GM23338 (cell line): Measurements from ENCODE around the gene GRIK2. TPM values are rescaled to one million over a fixed set of nuclear protein-coding genes. Genes with fewer than 3 reads are reported as not detected.

ENCODE experiments used
- ATAC-seq: fragments of 200-7000 bp; cut with Tn5 transposase; 3 replicates; pipeline ENCODE4 v1.9.1; 2020
- DNase-seq: peaks from one replicate; pipeline ENCODE4 v3.0.0-alpha.2; 2015; ENCODE audit warnings: low spot score
- H2AFZ ChIP-seq: fragments of 200-600 bp; sonication (generic); 2 replicates; pipeline ENCODE4 v1.8.0; 2016; ENCODE audit warnings: antibody characterized with exemption, mild to moderate bottlenecking, moderate library complexity
- H3F3A ChIP-seq: fragments of 200-600 bp; sonication (generic); replicated peaks from 2 replicates; pipeline ENCODE4 v1.8.0; 2017; ENCODE audit warnings: antibody characterized with exemption, mixed run types, low read depth
- H3K27ac ChIP-seq: fragments of 200-600 bp; sonication (generic); 2 replicates; pipeline ENCODE4 v1.6.1; 2016; ENCODE audit warnings: low read depth
- H3K27me3 ChIP-seq: fragments of 200-600 bp; sonication (generic); 2 replicates; pipeline ENCODE4 v1.8.0; 2016; ENCODE audit warnings: mild to moderate bottlenecking, mixed run types, moderate library complexity; ENCODE audit not compliant: insufficient read depth
- H3K36me3 ChIP-seq: fragments of 200-600 bp; sonication (generic); 2 replicates; pipeline ENCODE4 v1.8.0; 2016; ENCODE audit warnings: mild to moderate bottlenecking; ENCODE audit not compliant: insufficient read depth
- H3K4me1 ChIP-seq: fragments of 200-600 bp; sonication (generic); 2 replicates; pipeline ENCODE4 v1.8.0; 2016; ENCODE audit warnings: mild to moderate bottlenecking, moderate library complexity; ENCODE audit not compliant: insufficient read depth
- H3K4me2 ChIP-seq: fragments of 200-600 bp; sonication (generic); 2 replicates; pipeline ENCODE4 v1.7.1; 2017; ENCODE audit warnings: mixed run types
- H3K4me3 ChIP-seq: fragments of 200-600 bp; sonication (generic); 2 replicates; pipeline ENCODE4 v1.6.1; 2016; ENCODE audit warnings: mixed run types
- H3K79me2 ChIP-seq: fragments of 200-600 bp; sonication (generic); replicated peaks from 2 replicates; pipeline ENCODE4 v1.8.0; 2017; ENCODE audit warnings: mild to moderate bottlenecking; ENCODE audit not compliant: insufficient read depth
- H3K9me2 ChIP-seq: fragments of 200-600 bp; sonication (generic); 2 replicates; pipeline ENCODE4 v1.8.0; 2017; ENCODE audit not compliant: insufficient read depth
- H4K20me1 ChIP-seq: fragments of 200-600 bp; sonication (generic); replicated peaks from 2 replicates; pipeline ENCODE4 v1.8.0; 2017; ENCODE audit warnings: mild to moderate bottlenecking; ENCODE audit not compliant: insufficient read depth
- H3K27ac Mint-ChIP-seq: 2 replicates; pipeline ENCODE4 v1.8.0; 2020; ENCODE audit warnings: inconsistent platforms, mild to moderate bottlenecking, moderate library complexity, mixed read lengths
- H3K27me3 Mint-ChIP-seq: 3 replicates; pipeline ENCODE4 v1.8.0; 2022; ENCODE audit warnings: low read depth, mild to moderate bottlenecking, moderate library complexity, mixed read lengths, inconsistent platforms; ENCODE audit not compliant: insufficient read depth, poor library complexity
- H3K36me3 Mint-ChIP-seq: 3 replicates; pipeline ENCODE4 v1.8.0; 2021; ENCODE audit warnings: low read depth, mild to moderate bottlenecking, inconsistent platforms, moderate library complexity, mixed read lengths
- H3K4me1 Mint-ChIP-seq: 3 replicates; pipeline ENCODE4 v1.8.0; 2020; ENCODE audit warnings: mild to moderate bottlenecking, inconsistent platforms, mixed read lengths
- H3K4me3 Mint-ChIP-seq: 3 replicates; pipeline ENCODE4 v1.8.0; 2021; ENCODE audit warnings: moderate library complexity, mild to moderate bottlenecking, inconsistent platforms, mixed read lengths
- H3K9me3 Mint-ChIP-seq: 3 replicates; pipeline ENCODE4 v1.8.0; 2020; ENCODE audit warnings: moderate library complexity, mild to moderate bottlenecking, inconsistent platforms, mixed read lengths
- CREB1 ChIP-seq: fragments of 250-450 bp; sonication (Bioruptor Pico); IDR thresholded peaks from 2 replicates; pipeline ENCODE4 v1.5.0; 2020; ENCODE audit warnings: low read depth, mild to moderate bottlenecking, moderate library complexity
- CTCF ChIP-seq, 2 experiments: fragments of 200-600 bp in 1 of 2; sonication (generic) in 1 of 2; conservative IDR thresholded peaks; 2 replicates each; pipeline versions ENCODE4 v1.5.1 to v1.6.1; 2016 to 2017; ENCODE audit warnings: antibody characterized with exemption in 2 of 2, low read depth in 2 of 2, mild to moderate bottlenecking in 2 of 2, moderate library complexity in 1 of 2
- ETS1 ChIP-seq: IDR thresholded peaks from 2 replicates; pipeline ENCODE4 v1.6.1; 2016; ENCODE audit warnings: antibody characterized with exemption
- EZH2 ChIP-seq: fragments of 200-600 bp; sonication (generic); IDR thresholded peaks from one replicate; pipeline ENCODE4 v1.8.0; 2017; ENCODE audit warnings: antibody characterized with exemption, mild to moderate bottlenecking, low read depth; ENCODE audit not compliant: unreplicated experiment
- EZH2phosphoT487 ChIP-seq: fragments of 200-600 bp; sonication (generic); IDR thresholded peaks from one replicate; pipeline ENCODE4 v1.8.1; 2018; ENCODE audit warnings: antibody characterized with exemption; ENCODE audit not compliant: unreplicated experiment
- JUNB ChIP-seq: IDR thresholded peaks from one replicate; pipeline ENCODE4 v1.6.1; 2016; ENCODE audit warnings: antibody characterized with exemption; ENCODE audit not compliant: unreplicated experiment
- POLR2AphosphoS5 ChIP-seq: IDR thresholded peaks from 2 replicates; pipeline ENCODE4 v1.6.1; 2016; ENCODE audit warnings: antibody characterized with exemption, low read depth
- polyA plus RNA-seq: library from polyadenylated mRNA; unstranded; fragments of >200 nt; fragmentation: Nextera tagmentation; extraction: Ambion mirVana; gene quantifications from 2 replicates; pipeline ENCODE4 v1.2.1, GENCODE V29; 2016
- total RNA-seq: library from RNA; depleted of rRNA; stranded (reverse); fragments of >200 nt; shearing (Covaris generic); gene quantifications from 2 replicates; pipeline ENCODE4 v1.2.3, GENCODE V29; 2014
- TF ChIP-seq, protein P1 (sequence below): fragments of 250-450 bp; sonication (Bioruptor Pico); IDR thresholded peaks from 2 replicates; pipeline ENCODE4 v1.5.0; 2020; ENCODE audit warnings: mild to moderate bottlenecking, moderate library complexity

Gene GRIK2
- total and polyA plus RNA-seq, 2 experiments from 2014 or later: 0.73 to 3.0 TPM

GRCh38 chr6:101417900-101418299 is 24.4 kb downstream of the GRIK2 start (continued):
- no peak for TF ChIP-seq ETS1
- TF ChIP-seq EZH2: no peak

GRCh38 chr6:101422251-101422650 is 28.7 kb downstream of the GRIK2 start:
- no peak overlapping the region for H3K27ac Mint-ChIP-seq

DNA sequence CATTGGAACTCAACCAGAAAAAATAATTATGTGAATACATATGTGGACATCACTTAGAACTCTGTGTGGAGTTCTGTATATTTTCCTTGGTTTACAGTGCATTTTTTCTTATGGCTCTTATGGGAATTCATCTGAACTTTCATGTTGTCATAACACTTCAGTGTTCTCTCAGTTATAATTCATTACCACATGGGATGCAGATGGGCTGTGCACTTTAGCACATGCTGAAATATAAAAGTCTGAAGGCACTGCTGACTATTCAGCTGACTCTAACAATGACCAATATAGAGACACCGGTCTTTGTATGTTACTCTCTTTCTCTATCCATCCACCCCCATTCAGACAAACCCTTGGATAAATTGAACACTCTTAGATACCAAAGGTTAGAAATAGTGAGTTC is 29.3 kb downstream of the GRIK2 start:
- Histone ChIP-seq H3K4me2 (no peak overlapping the region), H3K4me1 (no peaks in the 10 kb centered on the region), H3K27me3 (no peaks in the 10 kb centered on the region), H3K36me3 (no peaks in the 10 kb centered on the region), H3K27ac (no peak overlapping the region), H4K20me1 (no peaks in the 10 kb centered on the region), H2AFZ (no peak overlapping the region), H3F3A (no peaks in the 10 kb centered on the region), H3K4me3 (no peak overlapping the region), H3K79me2 (no peaks in the 10 kb centered on the region), H3K9me2 (no peaks in the 10 kb centered on the region; the same call in 1 of the 2 replicates)
- Mint-ChIP-seq H3K36me3 (no peaks in the 10 kb centered on the region), H3K9me3 (no peaks in the 10 kb centered on the region; the same call in 2 of the 3 replicates), H3K27me3 (no peaks in the 10 kb centered on the region), H3K4me1 (peaks cover 8% of the 10 kb centered on the region; the same call in 2 of the 3 replicates), H3K27ac (no peak overlapping the region), H3K4me3 (no peak overlapping the region)
- ATAC-seq (no peak), DNase-seq (no peak)
- TF ChIP-seq JUNB (no peak), POLR2AphosphoS5 (no peak), EZH2 (no peak), CREB1 (CRISPR knock-in tag) (no peak)
- TF ChIP-seq, protein P1, sequence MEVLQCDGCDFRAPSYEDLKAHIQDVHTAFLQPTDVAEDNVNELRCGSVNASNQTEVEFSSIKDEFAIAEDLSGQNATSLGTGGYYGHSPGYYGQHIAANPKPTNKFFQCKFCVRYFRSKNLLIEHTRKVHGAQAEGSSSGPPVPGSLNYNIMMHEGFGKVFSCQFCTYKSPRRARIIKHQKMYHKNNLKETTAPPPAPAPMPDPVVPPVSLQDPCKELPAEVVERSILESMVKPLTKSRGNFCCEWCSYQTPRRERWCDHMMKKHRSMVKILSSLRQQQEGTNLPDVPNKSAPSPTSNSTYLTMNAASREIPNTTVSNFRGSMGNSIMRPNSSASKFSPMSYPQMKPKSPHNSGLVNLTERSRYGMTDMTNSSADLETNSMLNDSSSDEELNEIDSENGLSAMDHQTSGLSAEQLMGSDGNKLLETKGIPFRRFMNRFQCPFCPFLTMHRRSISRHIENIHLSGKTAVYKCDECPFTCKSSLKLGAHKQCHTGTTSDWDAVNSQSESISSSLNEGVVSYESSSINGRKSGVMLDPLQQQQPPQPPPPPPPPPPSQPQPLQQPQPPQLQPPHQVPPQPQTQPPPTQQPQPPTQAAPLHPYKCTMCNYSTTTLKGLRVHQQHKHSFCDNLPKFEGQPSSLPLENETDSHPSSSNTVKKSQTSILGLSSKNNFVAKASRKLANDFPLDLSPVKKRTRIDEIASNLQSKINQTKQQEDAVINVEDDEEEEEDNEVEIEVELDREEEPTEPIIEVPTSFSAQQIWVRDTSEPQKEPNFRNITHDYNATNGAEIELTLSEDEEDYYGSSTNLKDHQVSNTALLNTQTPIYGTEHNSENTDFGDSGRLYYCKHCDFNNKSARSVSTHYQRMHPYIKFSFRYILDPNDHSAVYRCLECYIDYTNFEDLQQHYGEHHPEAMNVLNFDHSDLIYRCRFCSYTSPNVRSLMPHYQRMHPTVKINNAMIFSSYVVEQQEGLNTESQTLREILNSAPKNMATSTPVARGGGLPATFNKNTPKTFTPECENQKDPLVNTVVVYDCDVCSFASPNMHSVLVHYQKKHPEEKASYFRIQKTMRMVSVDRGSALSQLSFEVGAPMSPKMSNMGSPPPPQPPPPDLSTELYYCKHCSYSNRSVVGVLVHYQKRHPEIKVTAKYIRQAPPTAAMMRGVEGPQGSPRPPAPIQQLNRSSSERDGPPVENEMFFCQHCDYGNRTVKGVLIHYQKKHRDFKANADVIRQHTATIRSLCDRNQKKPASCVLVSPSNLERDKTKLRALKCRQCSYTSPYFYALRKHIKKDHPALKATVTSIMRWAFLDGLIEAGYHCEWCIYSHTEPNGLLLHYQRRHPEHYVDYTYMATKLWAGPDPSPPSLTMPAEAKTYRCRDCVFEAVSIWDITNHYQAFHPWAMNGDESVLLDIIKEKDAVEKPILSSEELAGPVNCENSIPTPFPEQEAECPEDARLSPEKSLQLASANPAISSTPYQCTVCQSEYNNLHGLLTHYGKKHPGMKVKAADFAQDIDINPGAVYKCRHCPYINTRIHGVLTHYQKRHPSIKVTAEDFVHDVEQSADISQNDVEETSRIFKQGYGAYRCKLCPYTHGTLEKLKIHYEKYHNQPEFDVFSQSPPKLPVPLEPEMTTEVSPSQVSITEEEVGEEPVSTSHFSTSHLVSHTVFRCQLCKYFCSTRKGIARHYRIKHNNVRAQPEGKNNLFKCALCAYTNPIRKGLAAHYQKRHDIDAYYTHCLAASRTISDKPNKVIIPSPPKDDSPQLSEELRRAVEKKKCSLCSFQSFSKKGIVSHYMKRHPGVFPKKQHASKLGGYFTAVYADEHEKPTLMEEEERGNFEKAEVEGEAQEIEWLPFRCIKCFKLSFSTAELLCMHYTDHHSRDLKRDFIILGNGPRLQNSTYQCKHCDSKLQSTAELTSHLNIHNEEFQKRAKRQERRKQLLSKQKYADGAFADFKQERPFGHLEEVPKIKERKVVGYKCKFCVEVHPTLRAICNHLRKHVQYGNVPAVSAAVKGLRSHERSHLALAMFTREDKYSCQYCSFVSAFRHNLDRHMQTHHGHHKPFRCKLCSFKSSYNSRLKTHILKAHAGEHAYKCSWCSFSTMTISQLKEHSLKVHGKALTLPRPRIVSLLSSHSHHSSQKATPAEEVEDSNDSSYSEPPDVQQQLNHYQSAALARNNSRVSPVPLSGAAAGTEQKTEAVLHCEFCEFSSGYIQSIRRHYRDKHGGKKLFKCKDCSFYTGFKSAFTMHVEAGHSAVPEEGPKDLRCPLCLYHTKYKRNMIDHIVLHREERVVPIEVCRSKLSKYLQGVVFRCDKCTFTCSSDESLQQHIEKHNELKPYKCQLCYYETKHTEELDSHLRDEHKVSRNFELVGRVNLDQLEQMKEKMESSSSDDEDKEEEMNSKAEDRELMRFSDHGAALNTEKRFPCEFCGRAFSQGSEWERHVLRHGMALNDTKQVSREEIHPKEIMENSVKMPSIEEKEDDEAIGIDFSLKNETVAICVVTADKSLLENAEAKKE (CRISPR knock-in tag): no peak

More at GRCh38 chr6:101422251-101422650, 28.7 kb downstream of the GRIK2 start:
- no peaks in the 10 kb centered on the region for H3K27me3 Mint-ChIP-seq
- no peak overlapping the region for H3K4me3 ChIP-seq
- no peaks in the 10 kb centered on the region for H4K20me1 ChIP-seq
- TF ChIP-seq CTCF (conservative IDR thresholded peaks at IDR 0.05; ENCODE audit: low read depth in 2 of 2): no peak
- TF ChIP-seq EZH2phosphoT487: no peak
- no peaks in the 10 kb centered on the region for H3K36me3 Mint-ChIP-seq
- no peaks in the 10 kb centered on the region for H3K4me1 ChIP-seq
- H3K9me3 Mint-ChIP-seq: no peaks in the 10 kb centered on the region; the same call in 2 of the 3 replicates
- no peak overlapping the region for H3K4me2 ChIP-seq
- no peak overlapping the region for H3K4me3 Mint-ChIP-seq
- no peaks in the 10 kb centered on the region for H3K79me2 ChIP-seq
- DNase-seq: no peak
- H3K36me3 ChIP-seq: no peaks in the 10 kb centered on the region
- H3F3A ChIP-seq: no peaks in the 10 kb centered on the region
- H3K9me2 ChIP-seq: no peaks in the 10 kb centered on the region; the same call in 1 of the 2 replicates
- ATAC-seq: no peak
- H3K4me1 Mint-ChIP-seq: peaks cover 8% of the 10 kb centered on the region; the same call in 2 of the 3 replicates
- no peak overlapping the region for H2AFZ ChIP-seq
- H3K27ac ChIP-seq: no peak overlapping the region
- no peaks in the 10 kb centered on the region for H3K27me3 ChIP-seq
